IMR-90 (cell line): ENCODE data around the gene SYNPO2. TPM values are rescaled to one million over a fixed set of nuclear protein-coding genes. Genes with fewer than 3 reads are reported as not detected.

ENCODE experiments used
- ATAC-seq: fragments of 200-7000 bp; cut with Tn5 transposase; 2 replicates; pipeline ENCODE4 v1.9.1; 2020; ENCODE audit warnings: low read depth, mild to moderate bottlenecking, moderate library complexity
- BruUV-seq: library from RNA; stranded (reverse); fragments of 400-500 nt; replicated peaks from 2 replicates; lab custom pipeline; 2021; lab: Mats Ljungman, UMichigan
- CTCF ChIA-PET: fragments of 300-600 bp; formaldehyde crosslinking; extraction: SDS; loops from one replicate; lab custom pipeline; 2021; ENCODE audit warnings: antibody characterized with exemption; lab: Yijun Ruan, JAX
- POLR2A ChIA-PET: fragments of 300-600 bp; sonication (Branson Sonifier 250); formaldehyde crosslinking; loops from one replicate; lab custom pipeline; 2022; ENCODE audit warnings: antibody characterized with exemption; ENCODE audit not compliant: unreplicated experiment; lab: Charles Lee
- DNase-seq: peaks from one replicate; pipeline ENCODE4 v3.0.0; 2013
- H2AFZ ChIP-seq: replicated peaks from 2 replicates; pipeline ENCODE3; 2013; ENCODE audit warnings: low read length, mild to moderate bottlenecking; ENCODE audit not compliant: poor library complexity
- H2AK5ac ChIP-seq: 2 replicates; pipeline ENCODE4 v1.6.1; 2013; ENCODE audit warnings: low read depth, low read length, inconsistent platforms
- H2AK9ac ChIP-seq: replicated peaks from 2 replicates; pipeline ENCODE3; 2013; ENCODE audit warnings: mild to moderate bottlenecking, low read depth, low read length, moderate library complexity; ENCODE audit not compliant: poor library complexity
- H2BK120ac ChIP-seq: 2 replicates; pipeline ENCODE4 v1.6.1; 2013; ENCODE audit warnings: low read depth, low read length, inconsistent platforms
- H2BK15ac ChIP-seq: 3 replicates; pipeline ENCODE4 v1.6.1; 2013; ENCODE audit warnings: low read depth, low read length, inconsistent platforms
- H2BK20ac ChIP-seq: 2 replicates; pipeline ENCODE4 v1.6.1; 2013; ENCODE audit warnings: low read depth, mild to moderate bottlenecking, inconsistent platforms, low read length, moderate library complexity
- H2BK5ac ChIP-seq: 2 replicates; pipeline ENCODE4 v1.6.1; 2013; ENCODE audit warnings: mild to moderate bottlenecking, low read depth, low read length, inconsistent platforms; ENCODE audit not compliant: poor library complexity, severe bottlenecking
- H3K14ac ChIP-seq: replicated peaks from 2 replicates; pipeline ENCODE4 v1.6.1; 2013; ENCODE audit warnings: low read depth, low read length, inconsistent platforms
- H3K18ac ChIP-seq: 2 replicates; pipeline ENCODE4 v1.6.1; 2013; ENCODE audit warnings: low read depth, low read length, control low read depth
- H3K23ac ChIP-seq: 2 replicates; pipeline ENCODE4 v1.6.1; 2013; ENCODE audit warnings: low read depth, low read length, inconsistent platforms
- H3K27ac ChIP-seq: 2 replicates; pipeline ENCODE4 v1.5.1; 2013; ENCODE audit warnings: mild to moderate bottlenecking, control low read depth, low read length; ENCODE audit not compliant: insufficient read depth
- H3K27me3 ChIP-seq: 2 replicates; pipeline ENCODE4 v1.6.1; 2013; ENCODE audit warnings: low read length; ENCODE audit not compliant: control insufficient read depth, insufficient read depth
- H3K36me3 ChIP-seq: 2 replicates; pipeline ENCODE4 v1.6.1; 2013; ENCODE audit warnings: low read length, mixed read lengths; ENCODE audit not compliant: control insufficient read depth, insufficient read depth
- H3K4ac ChIP-seq: 2 replicates; pipeline ENCODE4 v1.6.1; 2013; ENCODE audit warnings: low read depth, low read length, inconsistent platforms
- H3K4me1 ChIP-seq: 2 replicates; pipeline ENCODE4 v1.6.1; 2013; ENCODE audit warnings: low read length, mixed read lengths; ENCODE audit not compliant: control insufficient read depth, insufficient read depth
- H3K4me2 ChIP-seq: 2 replicates; pipeline ENCODE4 v1.6.1; 2013; ENCODE audit warnings: low read depth, mild to moderate bottlenecking, control low read depth, low read length, moderate library complexity
- H3K4me3 ChIP-seq: 2 replicates; pipeline ENCODE4 v1.5.1; 2013; ENCODE audit warnings: low read depth, mild to moderate bottlenecking, control low read depth, low read length, moderate library complexity; ENCODE audit not compliant: insufficient read depth
- H3K56ac ChIP-seq: 2 replicates; pipeline ENCODE4 v1.6.1; 2013; ENCODE audit warnings: low read length, inconsistent platforms; ENCODE audit not compliant: insufficient read depth; ENCODE audit errors: extremely low read depth
- H3K79me1 ChIP-seq, 2 experiments: 2 replicates each; pipeline ENCODE4 v1.6.1; 2013; ENCODE audit warnings: low read length in 2 of 2, inconsistent platforms in 1 of 2, low read depth in 1 of 2
- H3K9ac ChIP-seq: 2 replicates; pipeline ENCODE4 v1.6.1; 2013; ENCODE audit warnings: low read depth, low read length, control low read depth
- H3K9me1 ChIP-seq: 2 replicates; pipeline ENCODE4 v1.6.1; 2013; ENCODE audit warnings: low read length, inconsistent platforms; ENCODE audit not compliant: insufficient read depth
- H3K9me3 ChIP-seq: 2 replicates; pipeline ENCODE4 v1.6.1; 2013; ENCODE audit warnings: low read length; ENCODE audit not compliant: control insufficient read depth, insufficient read depth
- H4K20me1 ChIP-seq: 2 replicates; pipeline ENCODE4 v1.6.1; 2013; ENCODE audit warnings: low read length, inconsistent platforms; ENCODE audit not compliant: insufficient read depth
- H4K5ac ChIP-seq: 2 replicates; pipeline ENCODE4 v1.6.1; 2013; ENCODE audit warnings: mild to moderate bottlenecking, low read depth, low read length, control low read depth
- H4K8ac ChIP-seq, 2 experiments: 2 replicates each; pipeline ENCODE4 v1.6.1; 2013; ENCODE audit warnings: low read depth in 2 of 2, low read length in 2 of 2, control low read depth in 1 of 2, inconsistent platforms in 1 of 2
- H4K91ac ChIP-seq: 2 replicates; pipeline ENCODE4 v1.6.1; 2013; ENCODE audit warnings: low read depth, low read length, inconsistent platforms; ENCODE audit not compliant: insufficient read depth
- BHLHE40 ChIP-seq: fragments of 150-350 bp; IDR thresholded peaks from 2 replicates; pipeline ENCODE4 v1.6.1; 2016; ENCODE audit warnings: mild to moderate bottlenecking, low read depth, low read length
- CEBPB ChIP-seq: IDR thresholded peaks from 2 replicates; pipeline ENCODE4 v1.6.1; 2012; ENCODE audit warnings: low read depth, low read length, improper control_type of control experiment
- MAZ ChIP-seq: IDR thresholded peaks from 2 replicates; pipeline ENCODE4 v1.6.1; 2012; ENCODE audit warnings: low read depth, mild to moderate bottlenecking, low read length, improper control_type of control experiment, moderate library complexity, borderline replicate concordance
- MXI1 ChIP-seq: IDR thresholded peaks from 2 replicates; pipeline ENCODE4 v1.6.1; 2012; ENCODE audit warnings: low read depth, mild to moderate bottlenecking, low read length, moderate library complexity, borderline replicate concordance
- NFE2L2 ChIP-seq: fragments of 150-350 bp; IDR thresholded peaks from 2 replicates; pipeline ENCODE4 v1.6.1; 2016; ENCODE audit warnings: low read depth, mild to moderate bottlenecking, low read length
- RFX5 ChIP-seq: IDR thresholded peaks from 2 replicates; pipeline ENCODE4 v1.8.0; 2012; ENCODE audit warnings: low read depth, mild to moderate bottlenecking, low read length, moderate library complexity
- WGBS, 2 experiments: methylation state at CpG; one replicate each; pipeline versions ENCODE4 v1.1.5 to v1.1.7; 2013; ENCODE audit warnings: missing lambda C conversion rate in 2 of 2; ENCODE audit not compliant: insufficient read length in 1 of 2; ENCODE audit errors: extremely low coverage in 2 of 2; 5-methylcytosine and 5-hydroxymethylcytosine counted together
- dilution Hi-C: fragments of 300-500 bp; cut with HindIII; formaldehyde crosslinking; loops from one replicate; pipeline ENCODE4 v1.14.3; 2018; ENCODE audit warnings: low sequenced_read_pairs; ENCODE audit not compliant: unreplicated experiment
- in situ Hi-C: fragments of 300-500 bp; cut with MboI; formaldehyde crosslinking; loops from 3 replicates; pipeline ENCODE4 v1.14.3; 2019; ENCODE audit warnings: low sequenced_read_pairs, inconsistent platforms, mixed read lengths
- intact Hi-C: fragments of 100-400 bp; cut with micrococcal nuclease; formaldehyde crosslinking; loops from 2 replicates; pipeline ENCODE4 v1.10.0; 2022
- polyA plus RNA-seq, 3 experiments: library from polyadenylated mRNA; depleted of rRNA; stranded (reverse); fragments of >200 nt; gene quantifications; 2 replicates each; pipeline ENCODE4 v1.2.3, GENCODE V29; 2012; ENCODE audit warnings: low replicate concordance in 1 of 3
- total RNA-seq: library from RNA; depleted of rRNA; stranded (reverse); fragments of >200 nt; gene quantifications from 2 replicates; pipeline ENCODE4 v1.2.3, GENCODE V29; 2012
- TF ChIP-seq, protein P1 (sequence below): conservative IDR thresholded peaks from 2 replicates; pipeline ENCODE4 v1.5.1; 2012; ENCODE audit warnings: mild to moderate bottlenecking, low read depth, low read length, improper control_type of control experiment
- TF ChIP-seq, protein P2 (sequence below): fragments of 150-350 bp; IDR thresholded peaks from 2 replicates; pipeline ENCODE4 v1.6.1; 2017; ENCODE audit warnings: mild to moderate bottlenecking, antibody characterized with exemption, low read length, low read depth

The SYNPO2 gene
- total and polyA plus RNA-seq, 2 of the 4 experiments (the other 2 are of a cell fraction) = 0.99 to 1.8 TPM

DNA sequence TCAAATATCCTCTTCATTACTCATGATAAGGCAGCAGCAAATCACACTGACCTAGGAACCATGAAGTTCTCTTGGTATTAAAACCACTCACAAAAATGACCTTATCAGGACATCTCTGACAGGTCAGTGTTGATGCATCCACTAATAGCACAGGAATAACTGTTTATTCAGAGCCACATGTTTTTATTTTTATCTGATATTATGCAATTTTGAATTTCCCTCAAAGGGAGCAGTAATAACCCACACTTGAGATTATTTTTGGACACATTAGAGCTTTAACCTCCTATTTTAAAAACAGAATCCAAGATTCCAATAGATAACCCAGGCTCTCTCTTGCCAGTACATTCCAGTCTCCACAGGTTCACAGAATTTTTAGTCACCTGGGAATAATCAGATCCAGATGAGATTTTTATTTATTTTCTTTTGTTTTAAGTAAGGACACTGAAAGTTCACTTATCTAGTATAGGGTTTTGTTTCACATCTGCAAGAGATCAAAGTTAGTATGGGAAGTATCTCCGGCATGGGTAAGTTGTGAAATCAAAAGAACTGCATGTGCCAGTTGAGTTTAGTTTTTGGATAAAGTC is 210.7 kb downstream of the SYNPO2 start:
- Histone ChIP-seq H2BK20ac (0 out of 2 replicates have a peak overlapping the region, but pooled peaks have one; percentile 49), H2AK5ac (no peak overlapping the region), H2BK5ac (peak overlapping the region; percentile 74), H4K8ac (0 out of 4 replicates have a peak overlapping the region, but pooled peaks of 1 of the 2 experiments have one; percentile 8), H3K27ac (no peak overlapping the region; the same call in 1 of the 2 replicates), H3K79me1 (no peaks in the 10 kb centered on the region), H3K4me2 (peak overlapping the region; percentile 46; the same call in 1 of the 2 replicates), H2AK9ac (no peak overlapping the region), H3K4me1 (peaks cover 6% of the 10 kb centered on the region; the same call in 1 of the 2 replicates), H4K91ac (peak overlapping the region; percentile 12; the same call in 1 of the 2 replicates), H3K9ac (no peak overlapping the region), H3K14ac (no peak overlapping the region; the same call in 1 of the 2 replicates), H3K9me3 (no peaks in the 10 kb centered on the region), H3K4ac (peak overlapping the region; percentile 18; the same call in 1 of the 2 replicates), H3K9me1 (0 out of 2 replicates have a peak, but pooled peaks cover 2% of the 10 kb centered on the region), H3K18ac (peak overlapping the region; percentile 53; the same call in 1 of the 2 replicates), H2BK15ac (no peak overlapping the region; the same call in 2 of the 3 replicates), H3K56ac (no peak overlapping the region), H3K36me3 (no peaks in the 10 kb centered on the region), H4K5ac (peak overlapping the region; percentile 35; the same call in 1 of the 2 replicates), H4K20me1 (no peaks in the 10 kb centered on the region), H3K4me3 (no peak overlapping the region), H2BK120ac (peak overlapping the region; percentile 58; the same call in 1 of the 2 replicates), H3K27me3 (no peaks in the 10 kb centered on the region), H2AFZ (no peak overlapping the region), H3K23ac (no peak overlapping the region)
- POLR2A ChIA-PET = no interaction called here
- TF ChIP-seq, protein P1, sequence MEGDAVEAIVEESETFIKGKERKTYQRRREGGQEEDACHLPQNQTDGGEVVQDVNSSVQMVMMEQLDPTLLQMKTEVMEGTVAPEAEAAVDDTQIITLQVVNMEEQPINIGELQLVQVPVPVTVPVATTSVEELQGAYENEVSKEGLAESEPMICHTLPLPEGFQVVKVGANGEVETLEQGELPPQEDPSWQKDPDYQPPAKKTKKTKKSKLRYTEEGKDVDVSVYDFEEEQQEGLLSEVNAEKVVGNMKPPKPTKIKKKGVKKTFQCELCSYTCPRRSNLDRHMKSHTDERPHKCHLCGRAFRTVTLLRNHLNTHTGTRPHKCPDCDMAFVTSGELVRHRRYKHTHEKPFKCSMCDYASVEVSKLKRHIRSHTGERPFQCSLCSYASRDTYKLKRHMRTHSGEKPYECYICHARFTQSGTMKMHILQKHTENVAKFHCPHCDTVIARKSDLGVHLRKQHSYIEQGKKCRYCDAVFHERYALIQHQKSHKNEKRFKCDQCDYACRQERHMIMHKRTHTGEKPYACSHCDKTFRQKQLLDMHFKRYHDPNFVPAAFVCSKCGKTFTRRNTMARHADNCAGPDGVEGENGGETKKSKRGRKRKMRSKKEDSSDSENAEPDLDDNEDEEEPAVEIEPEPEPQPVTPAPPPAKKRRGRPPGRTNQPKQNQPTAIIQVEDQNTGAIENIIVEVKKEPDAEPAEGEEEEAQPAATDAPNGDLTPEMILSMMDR = no peak
- TF ChIP-seq MAZ (no peak), NFE2L2 (no peak), RFX5 (no peak), MXI1 (no peak), CEBPB (peak; percentile 34; the same call in 1 of the 2 replicates), BHLHE40 (peak; percentile 31; the same call in 1 of the 2 replicates)
- TF ChIP-seq, protein P2, sequence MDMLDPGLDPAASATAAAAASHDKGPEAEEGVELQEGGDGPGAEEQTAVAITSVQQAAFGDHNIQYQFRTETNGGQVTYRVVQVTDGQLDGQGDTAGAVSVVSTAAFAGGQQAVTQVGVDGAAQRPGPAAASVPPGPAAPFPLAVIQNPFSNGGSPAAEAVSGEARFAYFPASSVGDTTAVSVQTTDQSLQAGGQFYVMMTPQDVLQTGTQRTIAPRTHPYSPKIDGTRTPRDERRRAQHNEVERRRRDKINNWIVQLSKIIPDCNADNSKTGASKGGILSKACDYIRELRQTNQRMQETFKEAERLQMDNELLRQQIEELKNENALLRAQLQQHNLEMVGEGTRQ = no peak
- BruUV-seq = no TSS peak
- CTCF ChIA-PET = interaction anchor here (1.1 kb wide), 1 partner anchor 12 kb away, joined by 3 read pairs; no protein-coding TSS in a partner anchor
- DNase-seq (peak; percentile 62), ATAC-seq (peak; percentile 45)
- dilution Hi-C loops (no loop called here), in situ Hi-C loops (no loop called here), intact Hi-C loops (no loop called here)
- WGBS, 2 experiments = no CpG with 5 or more reads among the region's 1 CpG
